CD1c-positive myeloid dendritic cell (primary cell): ENCODE data around the gene STX17.

ENCODE experiments used
- DNase-seq: peaks from one replicate; pipeline ENCODE4 v3.0.0-alpha.2; 2016; ENCODE audit errors: extremely low spot score

STX17 gene

DNA sequence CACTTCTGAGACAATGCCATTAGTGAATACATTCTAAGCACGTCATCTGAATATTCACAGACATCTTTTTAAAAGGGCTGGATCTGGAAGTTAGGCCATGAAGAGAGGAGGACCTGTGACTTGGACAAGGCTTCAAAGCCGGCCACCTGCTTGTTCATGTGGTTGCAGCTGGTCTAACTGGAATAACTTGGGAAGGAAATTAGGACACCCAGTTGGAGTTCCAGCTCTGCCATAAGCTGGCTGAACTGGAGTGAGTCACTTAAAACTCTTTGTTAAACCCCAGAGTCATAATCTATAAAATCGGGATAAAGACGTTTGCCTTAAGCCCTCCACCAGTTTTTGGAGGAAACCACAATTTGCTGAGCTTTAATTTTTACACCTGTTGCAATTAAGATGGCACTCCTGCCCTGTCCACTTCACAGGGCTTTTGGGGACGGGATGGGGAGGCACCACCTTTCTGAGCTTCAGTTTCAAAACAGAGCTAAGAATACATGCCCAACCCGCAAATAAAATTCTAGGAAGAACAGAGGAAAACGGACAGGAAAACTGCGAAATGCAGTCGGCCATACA lies 536 bp upstream of the STX17 start:
- DNase-seq = no peak

DNA sequence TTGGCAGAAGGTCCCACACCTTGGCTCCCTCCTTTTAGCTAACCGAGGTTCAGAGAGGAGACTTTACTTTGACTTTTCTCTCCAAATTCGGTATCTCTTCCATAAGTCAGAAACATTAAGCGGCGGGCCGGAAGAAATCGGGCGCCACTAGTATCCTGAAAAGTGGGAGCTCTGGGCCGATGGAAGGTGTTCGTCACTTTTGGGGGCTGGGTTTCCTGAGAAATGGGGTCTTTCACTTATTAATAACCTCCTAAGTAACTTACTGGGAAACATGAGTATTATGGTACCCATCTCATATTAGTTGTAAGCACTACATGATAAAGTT lies 716 bp downstream of the STX17 start:
- DNase-seq = no peak

DNA sequence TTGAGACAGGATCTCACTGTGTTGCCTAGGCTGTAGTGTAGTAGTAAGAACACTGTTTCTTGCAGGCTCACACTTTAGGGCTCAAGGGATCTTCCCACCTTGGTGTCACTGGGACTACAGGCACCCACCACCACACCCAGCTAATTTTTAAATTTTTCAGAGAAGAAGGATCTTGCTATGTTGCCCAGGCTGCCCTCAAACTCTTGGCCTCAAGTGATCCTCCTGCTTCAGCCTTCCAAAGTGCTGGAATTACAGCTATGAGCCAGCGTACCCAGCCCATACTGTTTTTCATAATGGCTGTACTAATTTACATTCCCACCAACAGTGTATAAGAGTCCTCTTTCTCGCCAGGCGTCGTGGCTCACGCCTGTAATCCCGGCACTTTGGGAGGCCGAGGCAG lies 5.1 kb downstream of the STX17 start:
- DNase-seq = no peak

DNA sequence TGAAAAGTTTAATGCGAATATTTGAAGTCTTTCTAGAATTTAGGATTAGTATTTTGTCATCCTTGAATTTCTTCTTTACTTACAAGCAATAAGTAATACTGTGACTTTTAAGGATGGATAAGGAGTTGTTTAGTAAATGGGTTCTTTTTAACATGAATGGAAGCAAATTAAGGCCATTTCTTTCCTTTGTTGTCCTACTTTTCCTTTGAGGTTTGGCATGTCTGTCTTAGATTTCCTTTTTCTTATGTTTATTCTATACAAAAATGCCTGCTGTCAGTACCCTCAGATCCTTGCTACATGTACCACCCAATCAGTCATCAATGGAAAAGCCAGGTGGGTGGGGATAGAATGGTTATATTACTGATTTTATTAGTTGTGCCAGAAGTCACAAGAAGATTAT lies 10.2 kb downstream of the STX17 start:
- DNase-seq = no peak

DNA sequence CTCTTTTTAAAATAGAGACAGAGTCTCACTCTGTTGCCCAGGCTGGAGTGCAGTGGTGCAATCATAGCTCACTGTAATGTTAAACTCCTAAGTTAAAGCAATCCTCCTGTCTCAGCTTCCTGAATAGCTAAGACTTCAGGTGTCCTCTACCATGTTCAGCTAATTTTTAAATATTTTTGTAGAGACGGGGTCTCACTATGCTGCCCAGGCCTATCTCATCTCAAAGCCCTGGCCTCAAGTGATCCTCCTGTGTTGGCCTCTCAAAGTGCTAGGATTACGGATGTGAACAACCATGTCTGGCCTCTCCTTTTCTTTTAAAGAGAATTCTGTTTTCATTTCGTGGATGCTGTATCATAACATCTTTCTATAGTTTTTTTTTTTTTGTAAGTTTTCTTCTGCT lies 11.7 kb downstream of the STX17 start:
- no peak for DNase-seq

DNA sequence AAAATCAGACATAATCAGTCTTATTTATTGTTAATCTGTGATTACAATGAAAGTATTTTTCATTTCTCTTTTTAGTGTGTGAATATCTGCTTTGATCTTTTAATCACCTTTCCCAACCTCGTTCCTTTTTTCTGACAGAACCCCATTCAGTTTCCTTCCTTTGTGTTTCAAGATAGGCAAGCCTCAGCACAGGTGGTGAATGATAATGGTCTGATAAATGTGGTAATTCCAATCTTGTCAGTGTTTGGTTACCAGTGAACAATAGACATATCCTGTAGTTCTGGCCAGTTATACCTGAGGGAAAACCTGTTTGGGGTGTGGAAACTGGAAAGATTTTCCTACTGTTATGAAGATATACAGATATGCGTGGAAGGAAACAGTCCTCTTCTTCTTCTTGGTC lies 13.5 kb downstream of the STX17 start:
- DNase-seq = no peak

DNA sequence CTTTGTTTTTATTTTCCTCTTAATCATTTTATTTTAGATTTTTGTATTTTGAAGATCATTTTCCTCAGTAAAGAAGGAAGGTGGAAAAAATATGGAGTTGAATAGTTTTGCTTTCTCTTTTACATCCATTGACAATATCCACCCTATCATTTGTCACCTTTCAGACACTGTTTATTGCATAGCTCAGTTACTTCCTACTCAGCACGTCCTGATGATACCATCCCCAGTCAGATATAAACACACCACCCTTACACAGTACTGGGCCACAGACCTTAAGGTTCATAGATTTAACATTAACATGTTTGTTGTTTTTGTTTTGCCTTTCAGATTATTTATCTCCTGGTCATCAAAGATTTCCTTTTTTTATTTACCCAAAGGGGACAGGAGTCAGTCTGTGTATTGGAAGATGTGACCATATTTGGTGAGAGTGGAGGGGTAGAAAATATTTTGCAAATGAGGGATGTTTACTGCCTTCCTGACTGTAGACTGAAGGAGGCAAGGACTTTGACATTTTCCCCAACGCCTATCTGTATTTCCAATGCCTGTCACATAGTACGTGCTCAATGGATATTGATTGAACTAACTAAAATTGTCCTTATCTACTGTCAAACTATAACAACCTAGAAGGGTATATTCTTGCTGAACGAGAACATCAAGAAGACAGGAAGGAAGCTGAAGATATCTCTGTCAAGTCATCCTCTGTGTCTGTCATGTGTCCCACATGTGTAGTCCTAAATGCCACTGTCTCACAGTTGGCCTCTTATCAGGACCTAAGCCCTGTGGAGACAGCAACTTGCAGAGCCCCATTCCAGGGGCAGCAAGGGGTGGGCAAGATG lies 15.6 kb downstream of the STX17 start:
- no peak for DNase-seq

DNA sequence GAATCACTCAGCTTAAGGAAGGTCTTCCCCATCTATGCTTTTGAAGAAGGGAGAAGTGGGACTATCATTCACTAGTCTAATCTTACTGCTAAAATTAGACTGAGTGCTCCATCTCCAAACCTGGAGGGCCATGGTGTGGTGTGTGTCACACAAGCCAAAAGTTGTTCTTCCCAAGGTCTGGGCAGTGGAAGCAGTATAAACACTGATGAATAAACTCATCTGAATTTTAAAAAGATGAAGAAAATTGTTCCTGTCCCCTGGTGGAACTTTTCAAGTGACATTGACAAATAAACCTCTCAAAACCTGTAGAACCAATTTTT lies 16.2 kb downstream of the STX17 start:
- DNase-seq = no peak

DNA sequence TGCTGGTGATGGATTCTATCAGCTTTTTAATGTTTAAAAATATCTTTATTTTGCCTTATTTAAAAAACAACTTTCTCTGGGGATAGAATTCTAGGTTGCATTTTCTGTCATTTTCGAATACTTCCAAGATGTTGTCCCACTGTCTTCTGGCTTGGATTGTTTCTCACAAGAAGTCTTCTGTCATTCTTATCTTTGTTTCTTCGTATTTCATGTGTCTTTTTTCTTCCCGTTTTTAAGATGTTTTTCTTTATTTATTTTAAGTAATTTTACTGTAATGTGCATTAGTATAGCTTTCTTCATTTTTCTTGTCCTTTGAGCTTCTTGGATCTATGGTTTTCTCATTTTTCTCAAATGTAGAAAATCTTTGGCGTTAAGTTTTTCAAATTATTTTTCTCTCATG lies 19.1 kb downstream of the STX17 start:
- DNase-seq = no peak

DNA sequence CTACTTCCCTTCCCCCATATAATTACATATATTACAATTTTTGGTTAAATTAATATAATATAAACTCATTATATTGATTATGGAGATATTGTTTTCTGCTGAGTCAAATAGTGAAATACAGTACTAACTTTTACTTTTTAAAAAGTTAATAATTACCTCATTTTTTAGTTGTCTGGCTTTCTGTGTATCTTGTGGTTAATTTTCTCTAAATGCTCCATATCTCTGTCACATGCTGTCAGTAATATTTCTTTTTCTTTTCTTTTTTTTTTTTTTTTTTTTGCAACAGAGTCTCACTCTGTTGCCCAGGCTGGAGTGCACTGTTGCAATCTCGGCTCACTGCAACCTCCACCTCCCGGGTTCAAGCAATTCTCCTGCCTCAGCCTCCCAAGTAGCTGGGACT lies 23.2 kb downstream of the STX17 start:
- no peak for DNase-seq

DNA sequence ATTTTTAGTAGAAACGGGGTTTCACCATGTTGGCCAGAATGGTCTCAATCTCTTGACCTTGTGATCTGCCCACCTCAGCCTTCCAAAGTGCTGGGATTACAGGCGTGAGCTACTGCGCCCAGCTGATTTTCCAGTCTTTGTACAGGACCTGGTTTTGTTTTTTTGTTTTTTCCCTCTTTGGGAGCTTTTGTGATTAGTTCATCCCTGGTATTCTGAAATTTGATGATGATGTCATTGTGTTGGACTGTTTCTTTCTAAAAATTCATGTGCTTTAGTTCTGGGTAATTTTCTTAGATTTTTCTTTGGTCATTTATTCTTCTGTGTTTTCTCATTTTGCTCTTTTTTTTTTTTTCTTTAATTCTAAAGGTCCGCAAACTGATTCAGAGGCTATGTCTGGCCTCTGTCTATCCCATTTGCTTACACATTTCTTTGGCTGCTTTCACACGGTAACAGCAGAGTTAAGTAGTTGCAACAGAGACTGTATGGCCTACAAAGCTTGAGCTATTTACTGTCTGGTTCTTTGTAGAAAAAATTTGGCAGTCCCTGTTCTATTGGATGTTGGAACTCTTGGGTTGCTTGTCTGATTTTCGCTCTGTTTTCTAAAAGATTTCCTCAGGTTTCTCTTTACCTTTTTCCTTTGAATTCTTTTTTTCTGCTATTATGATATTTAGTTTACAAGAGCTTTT lies 24.8 kb downstream of the STX17 start:
- no peak for DNase-seq

DNA sequence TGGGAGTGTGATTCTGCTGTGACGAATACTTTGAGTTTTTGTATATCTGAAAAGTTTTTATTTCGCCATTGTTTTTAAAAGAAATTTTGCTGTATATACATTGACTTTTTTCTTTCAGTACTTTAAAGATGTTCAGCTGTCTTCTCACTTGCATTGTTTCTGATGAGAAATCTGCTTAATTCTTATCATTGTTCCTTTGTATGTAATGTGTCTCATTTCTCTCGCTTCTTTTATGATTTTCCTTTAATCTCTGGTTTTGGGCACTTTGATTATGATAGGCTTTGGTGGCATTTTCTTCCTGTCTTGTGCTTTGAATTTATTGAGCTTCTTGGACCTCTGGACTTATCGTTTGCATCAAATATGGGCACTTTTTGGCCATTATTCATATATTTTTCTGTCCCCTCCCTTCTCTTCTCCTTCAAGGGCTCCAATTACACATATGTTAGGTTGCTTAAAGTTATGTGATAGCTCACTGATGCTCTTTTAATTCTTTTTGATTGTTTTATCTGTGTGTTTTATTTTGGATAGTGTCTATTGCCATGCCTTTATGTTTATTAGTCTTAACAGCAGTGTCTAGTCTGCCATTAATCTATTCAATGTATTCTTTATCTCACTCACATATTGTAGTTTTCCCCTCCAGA lies 30.6 kb downstream of the STX17 start:
- no peak for DNase-seq

DNA sequence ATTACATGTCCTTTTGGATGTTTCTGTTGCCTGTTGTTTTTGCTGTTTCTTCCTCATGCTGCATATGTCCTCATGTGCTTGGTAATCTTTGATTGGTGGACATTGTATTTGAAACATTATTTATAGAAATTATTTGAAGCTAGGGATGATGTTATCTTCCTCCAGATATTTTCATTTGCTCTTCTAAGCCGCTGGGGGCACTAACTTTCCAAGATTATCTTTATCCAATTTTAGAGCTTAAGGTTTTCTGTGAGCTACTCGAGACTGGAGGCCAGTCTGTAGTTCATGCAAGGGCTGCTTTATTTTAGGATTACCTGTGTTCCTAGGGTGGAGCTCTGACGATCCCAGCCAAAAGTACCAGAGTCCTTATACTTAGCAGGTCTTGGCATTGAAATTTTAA lies 40.9 kb downstream of the STX17 start:
- DNase-seq = no peak

DNA sequence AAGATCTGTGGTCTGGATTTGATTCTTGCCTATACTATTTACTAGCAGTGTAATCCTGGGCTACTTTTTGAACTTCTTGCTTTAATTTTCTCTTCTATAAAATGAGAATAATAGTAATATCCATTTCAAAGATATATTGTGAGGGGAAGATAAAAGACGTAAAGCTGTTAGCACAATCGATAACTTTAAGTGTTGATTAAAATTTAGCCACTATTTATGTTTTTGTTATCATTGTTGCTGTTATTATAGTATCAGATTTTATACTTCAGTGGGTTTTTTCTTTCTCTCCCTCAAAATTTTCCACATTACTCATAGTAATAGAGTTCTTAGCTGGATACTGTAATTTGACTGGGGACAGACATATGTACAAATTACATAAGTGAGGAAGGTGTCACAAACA lies 42.0 kb downstream of the STX17 start:
- DNase-seq = no peak

DNA sequence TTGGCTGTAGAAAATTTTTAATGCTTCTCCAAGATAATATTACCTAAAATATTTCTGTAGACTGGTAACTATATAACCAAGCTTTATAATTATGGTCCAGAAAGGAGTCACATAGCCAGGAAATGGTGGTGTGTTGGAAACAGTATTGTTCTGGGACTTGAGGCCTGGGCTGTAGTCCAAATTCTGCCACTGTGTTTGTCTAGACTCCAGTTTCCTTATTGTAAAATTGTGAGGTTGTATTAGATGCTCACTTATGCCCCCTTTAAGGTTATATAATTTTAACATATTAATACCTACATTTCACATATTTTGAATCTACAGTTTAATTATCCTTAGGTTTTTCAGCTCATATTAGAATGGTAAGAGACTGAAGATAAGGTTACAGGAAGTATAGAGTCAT lies 42.4 kb downstream of the STX17 start:
- no peak for DNase-seq

DNA sequence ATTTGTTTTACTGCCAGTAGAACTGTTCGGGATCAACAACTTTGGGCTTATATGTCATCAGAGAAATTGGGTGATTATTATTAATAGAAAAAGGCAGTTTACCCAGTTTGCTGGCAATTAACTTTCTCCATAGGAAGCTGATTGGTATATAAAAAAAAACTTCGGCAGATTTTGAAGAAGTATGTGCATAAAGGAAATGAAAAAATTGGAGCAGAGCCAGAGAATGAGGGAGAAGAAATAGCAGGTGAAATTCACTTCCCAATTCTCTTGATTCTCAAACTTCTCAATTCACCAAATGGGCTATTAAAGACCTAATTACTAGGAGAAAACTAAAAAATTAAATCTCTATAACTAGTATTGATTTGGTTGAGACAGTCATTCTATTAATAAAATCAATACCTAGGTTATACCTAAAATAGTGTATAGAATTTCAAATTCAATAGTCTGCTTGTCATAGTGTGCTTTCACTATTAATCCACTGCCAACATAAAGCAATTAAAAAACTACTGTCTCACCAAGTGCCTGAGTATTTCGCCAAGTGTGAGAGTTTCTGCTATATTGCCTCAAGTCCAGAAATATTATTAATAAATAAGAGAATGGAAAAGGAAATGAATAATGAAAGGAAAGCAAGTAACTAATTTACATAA lies 47.5 kb downstream of the STX17 start:
- no peak for DNase-seq

DNA sequence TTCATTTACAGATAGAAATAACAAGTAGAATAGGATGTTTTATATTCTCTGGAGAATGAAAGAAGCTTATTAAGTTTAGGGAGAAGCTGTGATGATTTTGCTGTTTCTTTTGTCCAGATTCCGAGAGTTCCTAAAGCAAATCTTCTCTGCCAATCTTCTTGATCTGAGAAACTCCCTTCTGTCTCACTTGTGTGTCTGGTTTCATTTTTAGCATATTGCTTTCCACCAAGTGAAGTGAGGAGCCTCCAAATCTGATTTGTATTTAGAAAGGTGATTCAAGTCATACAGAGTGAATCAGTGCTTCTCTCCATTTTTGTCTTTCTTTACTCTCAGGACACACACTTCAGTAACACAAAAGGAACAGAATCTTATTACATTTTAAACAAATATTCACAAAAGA lies 48.4 kb downstream of the STX17 start:
- no peak for DNase-seq

DNA sequence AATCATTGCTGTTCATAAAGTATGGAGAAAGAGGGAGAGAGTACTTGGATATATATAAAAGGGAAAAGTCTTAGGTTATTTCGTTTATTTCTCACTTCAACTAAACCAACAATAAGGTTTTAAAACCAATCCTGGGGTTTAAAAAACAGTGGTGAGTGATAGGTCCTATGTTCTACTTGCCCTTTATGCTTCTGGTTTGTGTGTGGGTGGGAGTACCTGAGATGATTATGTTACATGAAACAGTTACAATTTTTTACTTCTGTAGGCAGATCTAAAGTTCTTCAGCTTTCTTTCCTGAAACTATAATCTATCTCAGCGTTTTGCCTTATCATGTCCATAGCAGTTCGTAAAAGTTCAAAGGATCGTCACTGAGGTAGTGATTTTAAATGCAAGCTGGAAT lies 49.2 kb downstream of the STX17 start:
- no peak for DNase-seq

DNA sequence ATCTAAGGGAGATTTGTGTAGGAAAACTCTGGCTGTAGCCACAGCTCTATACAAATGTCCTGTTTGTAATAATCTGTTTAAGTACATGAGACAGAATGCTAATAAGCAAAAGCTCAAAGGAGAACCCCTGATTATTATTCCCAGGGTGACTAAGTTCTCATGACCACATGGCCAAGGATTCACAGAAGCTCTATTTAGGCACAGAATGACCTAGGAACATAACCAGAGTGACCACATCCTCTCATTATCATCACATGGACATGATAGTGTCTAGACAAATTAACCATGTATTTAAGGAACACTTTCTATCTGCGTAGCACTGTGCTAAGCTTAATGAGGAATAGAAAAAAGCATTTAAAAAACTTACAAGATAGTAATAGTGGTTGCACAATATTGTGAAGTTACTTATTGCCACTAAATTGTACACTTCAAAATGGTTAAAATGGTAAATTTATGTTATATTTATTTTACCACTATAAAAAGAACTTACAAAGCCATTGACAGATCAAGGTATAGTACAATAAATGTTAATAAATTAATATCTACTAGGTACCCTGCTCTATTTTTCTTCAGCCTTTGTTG lies 56.3 kb downstream of the STX17 start:
- no peak for DNase-seq

DNA sequence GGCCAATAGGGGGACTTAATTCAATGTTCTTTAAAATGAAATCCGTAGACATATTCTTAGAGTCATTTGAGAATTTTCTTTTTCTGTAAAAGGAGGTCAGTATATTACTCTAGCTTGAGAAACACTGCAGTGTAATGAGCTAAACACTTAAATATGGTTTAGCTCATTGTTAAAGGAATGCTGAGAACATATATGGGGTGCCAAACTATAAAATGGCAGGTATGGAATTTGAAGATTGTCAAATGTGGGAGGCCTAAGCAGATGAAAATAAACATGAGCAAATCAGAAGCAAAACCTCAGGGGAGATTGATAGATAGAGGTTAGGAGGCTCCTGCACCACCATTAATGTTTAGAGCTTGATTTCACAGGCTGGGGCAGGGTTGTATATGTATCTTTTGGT lies 57.9 kb downstream of the STX17 start:
- no peak for DNase-seq

DNA sequence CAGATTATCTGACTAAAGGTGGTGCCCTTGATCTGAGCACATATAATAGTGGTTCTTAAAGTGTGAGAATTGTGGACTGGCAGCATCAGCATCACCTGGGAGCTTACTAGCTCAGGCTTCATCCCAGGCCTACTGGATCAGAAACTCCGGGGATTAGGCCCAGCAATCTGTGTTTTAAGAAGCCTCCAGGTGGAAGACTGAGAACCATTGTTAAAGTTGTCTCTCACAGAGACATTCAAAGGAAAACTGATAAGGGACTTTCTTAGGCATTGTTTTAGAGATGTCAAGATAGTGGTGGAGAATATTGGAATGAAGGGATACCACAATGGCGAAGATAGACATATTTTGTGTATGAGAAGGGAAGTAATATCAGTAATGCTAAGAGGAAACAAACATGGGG lies 59.5 kb downstream of the STX17 start:
- no peak for DNase-seq

DNA sequence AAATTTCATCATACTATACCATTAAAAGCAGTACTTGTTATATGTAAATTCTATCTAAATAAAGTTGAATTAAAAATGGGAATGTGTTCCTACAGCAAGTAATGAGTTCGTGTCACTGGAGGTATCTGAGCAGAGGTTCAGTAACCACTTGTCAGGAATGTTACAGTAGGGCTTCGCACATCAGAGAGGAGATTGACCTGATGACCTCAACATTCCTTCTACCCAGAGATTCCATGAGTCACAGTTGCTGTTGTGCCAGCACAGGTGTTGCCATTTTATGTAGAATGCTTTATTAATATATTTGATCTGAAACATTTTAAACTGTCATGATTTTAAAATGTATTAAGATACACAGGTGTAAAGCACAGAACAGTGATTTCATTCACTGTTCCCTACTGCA lies 60.3 kb downstream of the STX17 start:
- no peak for DNase-seq
